ENCODE data around the gene TAF10. TPM values are rescaled to one million over a fixed set of nuclear protein-coding genes. Genes with fewer than 3 reads are reported as not detected.
A peak's percentile ranks its signal among the peaks of the same experiment; 100 is the strongest.

TAF10 gene
- total RNA-seq, 1 experiment from 2014 or later = 111 TPM

DNA sequence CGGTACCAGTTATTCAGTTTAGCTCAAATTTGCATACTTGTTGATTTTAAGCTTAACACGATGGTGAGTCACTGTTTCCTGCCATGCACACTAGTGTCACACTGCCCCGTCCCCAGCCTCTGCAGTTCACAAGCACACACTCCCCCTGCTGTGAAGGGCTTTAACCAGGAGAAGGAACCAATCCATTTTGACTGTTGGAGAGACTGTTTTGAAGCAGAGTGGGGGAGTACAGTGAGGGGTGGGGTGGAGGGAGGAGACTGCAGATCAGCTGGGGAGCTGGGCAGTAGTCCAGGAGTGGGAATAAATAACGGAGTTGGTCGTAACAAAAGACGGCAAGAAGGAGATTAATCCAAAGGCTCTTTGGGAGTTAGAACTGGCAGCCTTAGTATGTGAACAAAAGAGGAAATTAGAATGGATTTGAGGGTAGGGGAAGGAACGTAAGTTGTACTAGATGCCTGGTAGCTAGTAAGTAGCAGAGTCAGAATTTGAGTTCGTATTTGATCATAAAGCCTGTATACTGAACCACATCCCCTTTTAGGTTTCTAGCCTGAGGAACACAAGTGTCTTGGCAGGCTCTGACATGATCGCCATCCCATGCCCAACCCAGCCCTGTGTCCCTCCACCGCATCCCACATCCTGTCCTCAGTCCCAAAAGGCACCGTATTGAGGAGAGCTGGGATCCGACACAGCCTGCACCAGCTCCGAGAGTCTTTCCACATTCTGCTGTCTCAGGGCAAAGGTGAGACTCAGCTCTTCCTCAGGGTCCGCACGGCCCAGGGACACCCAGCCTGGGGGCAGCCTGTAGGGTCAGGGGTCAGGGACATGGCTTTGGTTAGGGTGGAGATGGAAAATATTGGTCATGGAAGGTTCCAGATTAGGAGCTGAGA, 6.3 kb upstream of the TAF10 start:
- Histone ChIP-seq H3K4me3 (peak overlapping the region; percentile 64), H3K27me3 (no peaks in the 10 kb centered on the region), H3K9me3 (no peaks in the 10 kb centered on the region), H3K36me3 (no peaks in the 10 kb centered on the region)
- DNase-seq = no peak

DNA sequence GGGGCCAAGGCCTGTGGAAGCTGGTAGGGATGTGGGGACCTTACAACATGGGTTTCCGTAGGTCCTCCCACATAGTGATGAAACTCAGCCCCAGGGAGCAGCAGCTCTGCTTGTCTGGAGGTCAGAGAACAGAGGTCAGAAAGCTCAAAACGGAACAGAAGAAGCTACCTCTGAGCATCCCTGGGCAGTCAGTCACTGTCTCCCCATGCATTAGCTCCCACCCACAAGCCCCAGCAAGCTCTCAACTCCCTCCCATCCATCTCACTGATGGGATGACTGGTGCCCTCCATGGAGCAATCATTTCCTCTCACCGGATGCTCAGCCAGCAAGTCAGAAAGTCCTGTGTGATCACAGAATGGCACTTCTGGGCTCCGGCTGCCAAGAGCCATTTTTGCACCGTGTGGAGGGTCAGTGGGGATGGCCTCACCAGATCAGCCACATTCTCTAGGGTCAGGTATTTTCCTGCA, 5.3 kb upstream of the TAF10 start:
- no peak for DNase-seq
- H3K4me3 ChIP-seq = no peak overlapping the region
- no peaks in the 10 kb centered on the region for H3K9me3 ChIP-seq

DNA sequence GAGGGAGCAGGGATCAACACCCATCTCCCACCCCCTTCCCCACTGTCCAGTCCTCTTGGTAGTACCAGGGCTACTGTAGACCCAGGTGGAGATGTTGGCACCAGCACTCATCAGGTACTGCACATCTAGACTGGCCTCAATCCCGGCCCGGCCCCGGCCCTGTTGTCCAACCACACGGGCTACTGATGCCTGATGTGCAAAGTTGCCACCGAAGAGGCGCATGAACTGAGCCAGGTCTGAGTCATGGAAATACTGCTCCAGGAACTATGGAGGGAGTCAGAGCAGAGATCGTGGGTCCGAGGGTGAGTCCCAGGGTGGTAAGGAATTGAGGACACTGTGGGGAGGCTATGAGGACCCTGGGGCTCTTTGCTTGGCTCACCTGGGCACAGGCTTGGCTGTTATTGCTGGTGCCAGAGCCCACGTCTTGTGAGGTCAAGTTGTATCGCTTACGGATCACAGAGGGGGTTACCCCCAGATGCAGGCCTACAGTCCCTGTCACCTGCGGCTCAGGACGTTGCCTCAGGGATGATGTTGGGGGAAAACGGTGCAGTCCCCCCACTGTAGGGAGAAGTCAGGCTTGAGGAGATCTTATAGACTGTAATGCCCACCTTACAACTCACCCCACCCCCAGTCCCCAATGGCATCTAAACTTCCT, 4.7 kb upstream of the TAF10 start:
- H3K27me3 ChIP-seq = no peaks in the 10 kb centered on the region
- DNase-seq = no peak
- no peaks in the 10 kb centered on the region for H3K9me3 ChIP-seq
- H3K4me3 ChIP-seq = no peak overlapping the region
- peaks cover under 1% of the 10 kb centered on the region for H3K36me3 ChIP-seq

More for the DNA sequence above, 5.3 kb upstream of the TAF10 start:
- Histone ChIP-seq H3K27me3 (no peaks in the 10 kb centered on the region), H3K36me3 (no peaks in the 10 kb centered on the region)

DNA sequence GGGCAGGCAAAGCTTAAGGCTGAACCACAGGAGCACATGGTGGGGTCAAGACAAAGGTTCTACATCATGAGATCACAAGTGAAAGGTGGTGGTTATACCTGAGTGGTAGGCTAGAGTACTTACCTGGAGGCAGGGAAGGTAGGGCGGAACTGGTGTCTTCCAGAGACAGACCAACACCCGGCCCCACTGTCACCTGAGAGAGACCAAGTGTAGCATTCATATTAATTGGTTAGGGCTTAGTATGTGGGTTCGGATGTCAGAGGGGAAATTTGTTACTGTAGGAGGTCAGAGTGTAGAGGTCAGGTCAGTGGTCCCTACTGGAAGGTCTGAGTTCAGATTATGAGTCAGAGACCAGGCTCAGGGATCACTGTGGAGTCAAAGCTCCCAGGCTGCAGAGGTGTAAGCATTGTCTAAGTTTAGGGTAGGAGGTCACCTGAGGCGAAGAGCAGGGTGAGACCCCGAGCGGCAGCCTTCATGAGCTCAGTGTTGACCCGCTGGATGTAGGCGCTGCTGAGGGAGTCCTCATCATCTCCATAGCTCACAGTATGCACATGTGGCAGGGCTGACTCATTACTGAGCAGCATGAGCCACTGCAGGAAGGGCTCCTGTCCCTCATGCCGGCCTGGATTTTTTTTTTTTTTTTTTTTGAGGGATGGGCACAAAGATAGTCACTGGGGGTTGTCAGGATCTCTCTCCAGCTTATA, 4.0 kb upstream of the TAF10 start:
- Histone ChIP-seq H3K9me3 (no peaks in the 10 kb centered on the region), H3K27me3 (no peaks in the 10 kb centered on the region), H3K36me3 (peaks cover 7% of the 10 kb centered on the region), H3K4me3 (no peak overlapping the region)
- no peak for DNase-seq

DNA sequence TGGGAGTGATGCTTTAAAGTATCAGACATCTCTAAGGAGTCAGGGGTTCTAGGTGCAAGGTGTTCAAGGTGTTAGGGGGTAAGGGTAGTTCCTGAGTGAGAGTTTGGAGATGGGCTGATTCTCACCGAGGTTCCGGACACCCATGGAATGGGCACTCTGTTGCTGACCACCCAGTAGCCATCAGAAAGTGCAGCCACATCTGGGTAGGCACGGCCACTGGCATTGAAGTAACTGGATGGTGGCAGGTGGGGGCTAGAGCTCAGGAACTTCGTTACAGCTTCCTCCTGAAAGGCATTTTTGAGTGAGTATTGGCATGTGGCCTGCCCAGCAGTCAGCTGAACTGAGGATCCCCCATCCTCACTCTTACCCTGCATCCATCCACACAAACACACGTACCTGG, 3.0 kb upstream of the TAF10 start:
- Histone ChIP-seq H3K36me3 (peaks cover 17% of the 10 kb centered on the region), H3K4me3 (no peak overlapping the region), H3K9me3 (no peaks in the 10 kb centered on the region), H3K27me3 (no peaks in the 10 kb centered on the region)
- DNase-seq = no peak

DNA sequence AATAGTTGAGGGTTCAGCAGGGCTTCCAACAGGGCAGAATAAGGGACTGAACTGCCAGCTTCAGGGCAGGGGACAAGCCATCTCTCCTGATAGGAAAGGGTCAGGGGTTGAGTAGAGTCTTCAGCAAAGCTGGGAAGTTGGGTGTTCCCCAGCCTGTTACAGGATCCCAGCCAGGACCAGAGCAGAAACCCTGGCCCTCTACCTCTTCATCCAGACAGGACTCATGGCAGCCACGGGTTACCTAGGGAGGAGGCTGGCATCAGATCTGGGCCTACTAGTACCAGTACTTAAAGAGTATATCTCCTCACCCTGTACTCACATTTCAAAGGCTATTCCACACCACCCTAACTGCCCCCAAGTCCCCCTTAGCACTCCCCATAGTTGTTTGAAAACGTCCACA, 2.4 kb upstream of the TAF10 start:
- Histone ChIP-seq H3K36me3 (peaks cover 23% of the 10 kb centered on the region), H3K27me3 (no peaks in the 10 kb centered on the region), H3K9me3 (no peaks in the 10 kb centered on the region), H3K4me3 (no peak overlapping the region)
- DNase-seq = no peak

DNA sequence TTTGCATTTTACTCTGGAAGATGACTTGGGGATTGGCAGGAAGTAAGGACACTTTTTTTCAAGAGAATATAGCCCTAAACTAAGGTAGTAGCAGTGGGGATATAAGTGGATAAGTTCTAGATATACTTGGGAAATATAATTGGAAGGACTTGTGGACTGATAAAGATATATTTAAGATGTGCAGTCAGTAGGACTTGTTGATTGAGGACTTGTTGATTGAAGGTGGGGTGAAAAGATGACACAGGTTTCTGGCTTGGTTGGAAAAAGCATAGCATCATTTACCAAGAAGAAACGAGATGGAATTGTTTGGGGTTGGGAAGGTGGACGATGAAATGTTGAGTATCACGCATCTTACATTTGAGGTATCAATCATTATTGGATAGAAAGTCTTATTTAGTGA, 1.5 kb upstream of the TAF10 start:
- no peak for DNase-seq
- Histone ChIP-seq H3K27me3 (no peaks in the 10 kb centered on the region), H3K9me3 (no peaks in the 10 kb centered on the region), H3K36me3 (peaks cover 33% of the 10 kb centered on the region), H3K4me3 (no peak overlapping the region)

DNA sequence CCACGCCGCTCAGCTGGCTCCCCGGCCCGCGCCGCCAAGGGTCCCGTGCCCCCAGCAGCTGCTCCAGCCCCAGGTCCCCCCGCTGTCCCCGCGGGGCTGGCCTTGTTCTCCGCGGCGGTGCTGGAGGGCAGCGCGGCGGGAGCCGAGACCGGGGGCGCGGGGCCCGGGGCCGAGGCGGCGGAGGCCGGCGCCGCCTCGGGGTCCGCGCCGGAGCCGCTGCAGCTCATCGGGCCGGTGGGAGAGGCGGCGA, 128 bp downstream of the TAF10 start:
- Histone ChIP-seq H3K9me3 (no peaks in the 10 kb centered on the region), H3K36me3 (peaks cover 48% of the 10 kb centered on the region), H3K4me3 (peak overlapping the region; percentile 77), H3K27me3 (no peaks in the 10 kb centered on the region)
- no peak for DNase-seq

DNA sequence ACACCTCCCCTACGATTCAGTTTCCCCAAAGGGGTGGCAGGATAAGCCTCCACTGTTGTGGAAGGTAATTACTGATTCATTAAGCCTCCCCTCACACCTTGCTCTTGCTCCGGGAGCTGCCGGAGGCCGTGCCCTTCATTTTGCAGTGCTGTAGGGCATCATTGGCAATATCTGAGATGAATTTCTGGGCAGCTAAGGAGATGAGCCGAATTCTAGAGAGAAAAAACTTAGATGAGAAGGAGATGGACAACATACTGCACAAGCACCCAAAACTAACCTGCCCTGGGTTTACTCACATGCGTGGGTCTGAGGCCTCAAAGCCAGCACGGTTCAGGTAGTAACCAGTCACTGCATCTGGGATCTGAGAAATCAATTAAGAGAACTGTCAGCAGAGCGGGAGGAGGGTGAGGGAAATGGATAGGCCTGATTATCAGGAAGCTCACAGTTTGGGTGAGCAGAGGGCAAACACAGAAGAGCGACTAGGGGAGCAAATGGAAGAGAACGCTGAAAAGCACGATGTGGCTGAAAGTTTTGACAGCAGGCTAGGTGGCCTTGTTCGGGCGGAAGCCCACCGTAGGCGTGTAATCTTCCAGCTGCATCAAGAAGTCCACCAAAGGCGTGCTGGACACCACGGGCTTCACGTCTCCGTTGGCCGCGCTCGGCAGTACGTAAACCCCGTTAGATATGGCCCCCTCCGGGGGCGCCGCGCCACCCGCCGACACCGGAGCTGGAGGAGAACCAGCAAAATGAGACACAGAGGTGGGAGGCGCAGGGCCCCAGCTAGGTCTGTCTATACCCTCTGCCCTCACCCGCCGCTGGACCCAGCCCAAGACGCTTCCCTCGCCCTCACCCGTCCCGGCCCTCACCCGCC, 689 bp downstream of the TAF10 start:
- H3K9me3 ChIP-seq = no peaks in the 10 kb centered on the region
- no peaks in the 10 kb centered on the region for H3K27me3 ChIP-seq
- DNase-seq = peak; percentile 40
- peak overlapping the region; percentile 77 for H3K4me3 ChIP-seq
- H3K36me3 ChIP-seq = peaks cover 52% of the 10 kb centered on the region

DNA sequence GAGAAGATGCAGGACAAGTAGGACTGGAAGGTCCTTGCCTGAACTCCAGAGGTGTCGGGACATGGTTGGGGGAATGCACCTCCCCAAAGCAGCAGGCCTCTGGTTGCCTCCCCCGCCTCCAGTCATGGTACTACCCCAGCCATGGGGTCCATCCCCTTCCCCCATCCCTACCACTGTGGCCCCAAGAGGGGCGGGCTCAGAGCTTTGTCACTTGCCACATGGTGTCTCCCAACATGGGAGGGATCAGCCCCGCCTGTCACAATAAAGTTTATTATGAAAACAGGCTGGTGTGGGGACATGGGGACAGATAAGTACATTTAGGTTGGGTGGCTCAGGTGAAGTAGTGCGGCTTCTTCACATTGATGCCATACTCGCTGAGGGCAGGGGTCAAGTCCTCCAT, 1.4 kb downstream of the TAF10 start:
- no peak for DNase-seq
- peaks cover 58% of the 10 kb centered on the region for H3K36me3 ChIP-seq
- H3K4me3 ChIP-seq = no peak overlapping the region
- H3K27me3 ChIP-seq = no peaks in the 10 kb centered on the region
- no peaks in the 10 kb centered on the region for H3K9me3 ChIP-seq

DNA sequence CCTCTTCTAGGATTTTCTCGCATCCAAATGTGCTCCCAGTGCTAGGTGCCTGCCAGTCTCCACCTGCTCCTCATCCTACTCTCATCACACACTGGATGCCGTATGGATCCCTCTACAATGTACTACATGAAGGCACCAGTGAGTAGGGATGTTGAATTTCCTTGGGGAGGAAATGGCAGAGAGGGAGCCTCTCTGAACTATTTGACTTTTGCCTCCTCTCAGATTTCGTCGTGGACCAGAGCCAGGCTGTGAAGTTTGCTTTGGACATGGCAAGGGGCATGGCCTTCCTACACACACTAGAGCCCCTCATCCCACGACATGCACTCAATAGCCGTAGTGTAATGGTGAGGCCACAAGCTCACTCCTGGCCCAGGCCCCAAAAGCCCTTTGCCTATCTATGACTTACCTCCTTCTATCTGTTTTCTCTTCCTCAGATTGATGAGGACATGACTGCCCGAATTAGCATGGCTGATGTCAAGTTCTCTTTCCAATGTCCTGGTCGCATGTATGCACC, 2.5 kb downstream of the TAF10 start:
- H3K9me3 ChIP-seq = no peaks in the 10 kb centered on the region
- peaks cover 66% of the 10 kb centered on the region for H3K36me3 ChIP-seq
- H3K27me3 ChIP-seq = no peaks in the 10 kb centered on the region
- H3K4me3 ChIP-seq = no peak overlapping the region
- no peak for DNase-seq

DNA sequence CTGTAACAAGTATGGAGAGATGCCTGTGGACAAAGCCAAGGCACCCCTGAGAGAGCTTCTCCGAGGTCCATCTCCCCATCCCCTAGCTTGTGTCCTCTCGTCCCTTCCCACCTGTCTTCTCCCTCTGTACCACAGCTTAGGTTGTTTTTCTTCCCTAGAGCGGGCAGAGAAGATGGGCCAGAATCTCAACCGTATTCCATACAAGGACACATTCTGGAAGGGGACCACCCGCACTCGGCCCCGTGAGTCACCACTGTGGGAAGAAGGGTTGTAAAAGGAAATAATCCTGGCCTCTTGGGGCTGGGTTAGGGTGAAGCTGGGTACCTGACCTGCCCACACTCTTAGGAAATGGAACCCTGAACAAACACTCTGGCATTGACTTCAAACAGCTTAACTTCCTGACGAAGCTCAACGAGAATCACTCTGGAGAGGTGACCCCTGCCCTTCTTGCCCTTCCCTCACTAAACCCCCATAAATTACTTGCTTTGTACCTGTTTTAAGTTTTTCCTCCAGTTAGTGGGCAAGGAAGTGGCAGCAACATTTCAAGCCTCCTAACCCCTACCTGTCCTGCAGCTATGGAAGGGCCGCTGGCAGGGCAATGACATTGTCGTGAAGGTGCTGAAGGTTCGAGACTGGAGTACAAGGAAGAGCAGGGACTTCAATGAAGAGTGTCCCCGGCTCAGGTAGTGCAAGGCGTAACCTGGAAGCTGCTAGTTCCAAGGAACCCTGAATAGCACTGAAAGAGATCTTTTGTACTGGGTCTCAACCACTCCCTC, 3.1 kb downstream of the TAF10 start:
- Histone ChIP-seq H3K9me3 (no peaks in the 10 kb centered on the region), H3K4me3 (no peak overlapping the region), H3K27me3 (no peaks in the 10 kb centered on the region), H3K36me3 (peaks cover 67% of the 10 kb centered on the region)
- no peak for DNase-seq

DNA sequence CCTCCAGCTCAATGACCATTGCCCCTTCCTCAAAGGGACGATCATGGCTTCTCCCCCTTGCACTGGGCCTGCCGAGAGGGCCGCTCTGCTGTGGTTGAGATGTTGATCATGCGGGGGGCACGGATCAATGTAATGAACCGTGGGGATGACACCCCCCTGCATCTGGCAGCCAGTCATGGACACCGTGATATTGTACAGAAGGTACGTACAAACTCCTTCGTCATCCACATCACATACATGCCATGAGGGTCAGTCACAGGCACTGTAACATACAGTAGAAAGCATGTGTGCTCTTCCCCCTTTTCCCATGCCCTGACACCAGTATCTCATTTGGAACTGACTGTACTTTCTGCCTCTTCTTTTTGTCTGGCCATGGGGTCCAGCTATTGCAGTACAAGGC, 4.0 kb downstream of the TAF10 start:
- Histone ChIP-seq H3K27me3 (no peaks in the 10 kb centered on the region), H3K36me3 (peaks cover 71% of the 10 kb centered on the region), H3K9me3 (no peaks in the 10 kb centered on the region), H3K4me3 (no peak overlapping the region)
- DNase-seq = no peak

DNA sequence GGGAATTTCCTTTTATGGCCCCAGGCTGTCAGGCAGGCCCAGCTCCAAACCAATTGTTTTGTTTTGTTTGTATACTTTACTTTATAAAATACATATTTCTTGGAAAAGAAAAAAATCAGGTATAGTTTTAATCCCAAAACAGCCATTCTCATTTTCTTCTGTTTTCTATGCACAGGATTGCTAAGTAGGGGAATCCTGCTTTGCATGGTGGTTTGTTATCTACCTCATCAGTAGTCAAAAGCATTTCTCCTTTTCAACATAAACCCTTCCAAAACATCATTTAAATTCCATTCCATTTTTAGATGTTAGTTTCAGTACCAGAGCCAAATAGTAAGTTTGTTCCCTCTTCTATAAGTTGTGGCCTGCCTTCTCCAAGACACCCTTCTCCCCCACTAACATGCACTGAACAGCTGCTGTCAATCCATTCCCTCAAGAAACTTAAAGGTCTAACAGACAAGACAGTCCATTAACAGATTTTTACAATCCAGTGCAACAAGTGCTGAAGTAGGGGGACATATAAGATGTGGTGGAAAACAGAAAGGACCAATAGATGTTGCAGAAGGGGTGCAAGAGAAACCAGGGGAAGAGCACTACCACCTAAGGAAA, 4.7 kb downstream of the TAF10 start:
- Histone ChIP-seq H3K27me3 (no peaks in the 10 kb centered on the region), H3K9me3 (no peaks in the 10 kb centered on the region), H3K36me3 (peaks cover 75% of the 10 kb centered on the region), H3K4me3 (0 out of 2 replicates have a peak overlapping the region, but pooled peaks have one; percentile 8)
- DNase-seq = no peak

DNA sequence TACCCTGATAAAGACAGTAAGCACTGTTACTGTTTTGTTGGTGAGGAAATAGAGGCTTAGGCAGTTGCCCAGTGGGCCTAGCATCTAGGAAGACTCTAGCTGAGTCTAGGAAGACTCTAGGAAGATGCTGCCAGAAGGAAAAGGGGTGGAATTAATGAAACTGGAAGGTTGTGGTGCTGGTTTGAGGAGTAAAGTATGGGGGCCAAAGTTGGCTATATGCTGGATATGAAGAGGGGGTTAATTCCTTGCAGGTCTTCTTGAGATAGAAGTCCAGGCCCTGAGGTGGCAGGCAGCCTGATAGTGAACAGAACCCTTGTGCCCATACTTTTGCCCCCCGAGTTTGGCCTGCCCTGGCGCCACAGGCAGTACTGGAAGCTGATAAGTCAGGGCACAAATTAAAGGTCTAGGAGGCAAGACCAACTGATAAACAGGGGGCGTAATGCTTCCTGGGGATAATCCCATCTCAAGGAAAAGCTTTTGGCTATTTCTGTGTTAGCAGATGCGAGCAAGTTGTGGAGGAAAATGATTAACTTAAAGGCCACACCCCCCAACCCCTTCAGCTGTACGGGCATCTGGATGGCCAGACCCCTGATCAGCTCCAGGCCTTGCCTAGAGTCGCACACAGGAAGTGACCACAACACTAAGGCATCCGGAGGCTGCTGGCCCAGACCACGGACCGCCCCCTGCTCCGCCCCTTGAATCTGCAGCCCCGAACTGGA, 5.4 kb downstream of the TAF10 start:
- Histone ChIP-seq H3K36me3 (peaks cover 78% of the 10 kb centered on the region), H3K4me3 (0 out of 2 replicates have a peak overlapping the region, but pooled peaks have one; percentile 8), H3K9me3 (no peaks in the 10 kb centered on the region), H3K27me3 (no peaks in the 10 kb centered on the region)
- DNase-seq = peak; percentile 93

Measured in MG63 (cell line).